HepG2 (cell line): ENCODE measurements around the gene NISCH. TPM values are rescaled to one million over a fixed set of nuclear protein-coding genes. Genes with fewer than 3 reads are reported as not detected.

Experiments used
- BORCS8-MEF2B ChIP-seq: sonication (generic); formaldehyde crosslinking; IDR thresholded peaks from 2 replicates; pipeline ENCODE4 v1.8.0; 2022; ENCODE audit warnings: mild to moderate bottlenecking, missing genetic modification reagents
- FLYWCH1 ChIP-seq: sonication (generic); formaldehyde crosslinking; IDR thresholded peaks from 2 replicates; pipeline ENCODE4 v1.8.1; 2023; ENCODE audit warnings: mild to moderate bottlenecking, missing genetic modification reagents
- HDAC1 ChIP-seq: sonication (generic); formaldehyde crosslinking; IDR thresholded peaks from 2 replicates; pipeline ENCODE4 v1.5.1; 2020; ENCODE audit warnings: mild to moderate bottlenecking, missing genetic modification reagents
- HMGA1 ChIP-seq: sonication (generic); formaldehyde crosslinking; conservative IDR thresholded peaks from 2 replicates; pipeline ENCODE4 v1.4.0; 2020; ENCODE audit warnings: missing genetic modification reagents
- HOXA9 ChIP-seq: sonication (generic); formaldehyde crosslinking; IDR thresholded peaks from 2 replicates; pipeline ENCODE4 v1.8.1; 2022; ENCODE audit warnings: missing genetic modification reagents, mild to moderate bottlenecking, moderate library complexity, borderline replicate concordance
- IRF1 ChIP-seq: sonication (generic); formaldehyde crosslinking; IDR thresholded peaks from 2 replicates; pipeline ENCODE4 v1.4.0; 2020; ENCODE audit warnings: low read depth, mild to moderate bottlenecking, missing genetic modification reagents
- ISX ChIP-seq: sonication (generic); formaldehyde crosslinking; conservative IDR thresholded peaks from 2 replicates; pipeline ENCODE4 v1.5.0; 2020; ENCODE audit warnings: missing genetic modification reagents
- KDM1A ChIP-seq: IDR thresholded peaks from 2 replicates; pipeline ENCODE4 v1.6.1; 2016; ENCODE audit warnings: missing compliant biosample characterization
- MTF2 ChIP-seq: sonication (generic); formaldehyde crosslinking; IDR thresholded peaks from 2 replicates; pipeline ENCODE4 v1.5.0; 2020; ENCODE audit warnings: missing genetic modification reagents, borderline replicate concordance
- U2AF2 ChIP-seq: fragments of 200-400 bp; formaldehyde crosslinking; IDR thresholded peaks from 2 replicates; pipeline ENCODE4 v1.6.1; 2017; ENCODE audit warnings: low read depth, mild to moderate bottlenecking, low read length
- WIZ ChIP-seq: sonication (generic); formaldehyde crosslinking; IDR thresholded peaks from 2 replicates; pipeline ENCODE4 v1.5.1; 2020; ENCODE audit warnings: mild to moderate bottlenecking, missing genetic modification reagents
- ZBTB39 ChIP-seq: sonication (generic); formaldehyde crosslinking; IDR thresholded peaks from 2 replicates; pipeline ENCODE4 v1.5.0; 2020; ENCODE audit warnings: missing genetic modification reagents
- ZFP36L2 ChIP-seq: sonication (generic); formaldehyde crosslinking; IDR thresholded peaks from 2 replicates; pipeline ENCODE4 v1.4.0; 2020; ENCODE audit warnings: missing genetic modification reagents
- ZFP37 ChIP-seq: sonication (generic); formaldehyde crosslinking; IDR thresholded peaks from 2 replicates; pipeline ENCODE4 v1.4.0; 2020; ENCODE audit warnings: missing genetic modification reagents, borderline replicate concordance
- ZGPAT ChIP-seq: IDR thresholded peaks from 2 replicates; pipeline ENCODE4 v1.6.1; 2016; ENCODE audit warnings: mild to moderate bottlenecking
- ZNF451 ChIP-seq: sonication (generic); formaldehyde crosslinking; IDR thresholded peaks from 2 replicates; pipeline ENCODE4 v1.5.0; 2020; ENCODE audit warnings: mild to moderate bottlenecking, missing genetic modification reagents
- ZNF563 ChIP-seq: sonication (generic); formaldehyde crosslinking; IDR thresholded peaks from 2 replicates; pipeline ENCODE4 v1.8.0; 2022; ENCODE audit warnings: mild to moderate bottlenecking, moderate library complexity, missing genetic modification reagents
- ZNF614 ChIP-seq: IDR thresholded peaks from 2 replicates; pipeline ENCODE4 v1.6.1; 2018; ENCODE audit warnings: missing biosample characterization, missing genetic modification reagents, inconsistent platforms, borderline replicate concordance
- ZNF710 ChIP-seq: sonication (generic); formaldehyde crosslinking; IDR thresholded peaks from 2 replicates; pipeline ENCODE4 v1.5.0; 2020; ENCODE audit warnings: mild to moderate bottlenecking, missing genetic modification reagents, borderline replicate concordance
- ZNF772 ChIP-seq: sonication (generic); formaldehyde crosslinking; IDR thresholded peaks from 2 replicates; pipeline ENCODE4 v1.5.0; 2020; ENCODE audit warnings: mild to moderate bottlenecking, missing genetic modification reagents
- ZNF841 ChIP-seq: sonication (generic); formaldehyde crosslinking; IDR thresholded peaks from 2 replicates; pipeline ENCODE4 v1.8.1; 2023; ENCODE audit warnings: missing genetic modification reagents, borderline replicate concordance
- ZSCAN25 ChIP-seq: sonication (generic); formaldehyde crosslinking; IDR thresholded peaks from 2 replicates; pipeline ENCODE4 v1.8.0; 2022; ENCODE audit warnings: mild to moderate bottlenecking, missing genetic modification reagents
- polyA plus RNA-seq, 8 experiments: library from polyadenylated mRNA; depleted of rRNA in 3 of 8; stranded (reverse) in 7 of 8; unstranded in 1 of 8; fragments of >200 nt; fragmentation: Illumina TruSeq in 4 of 8; extraction: Trizol in 4 of 8; gene quantifications; 2 replicates each; pipeline versions ENCODE4 v1.2.1 to v1.2.3, GENCODE V29; 2011 to 2016; ENCODE audit warnings: low read depth in 4 of 8, missing spikeins in 1 of 8, mixed read lengths in 1 of 8; ENCODE audit not compliant: insufficient read depth in 1 of 8
- total RNA-seq, 5 experiments: library from RNA; depleted of rRNA; stranded (reverse); fragments of >200 nt; fragmentation: Illumina TruSeq; extraction: Trizol; gene quantifications; 2 replicates each; pipeline ENCODE4 v1.2.3, GENCODE V29; 2016; ENCODE audit warnings: low read depth in 1 of 5

The NISCH gene
- total and polyA plus RNA-seq, 2 of the 13 experiments (the other 11 are each of a cell fraction or from before 2014, with no cell fraction given), result 27.0 to 47.6 TPM

GRCh38 chr3:52536369-52537164, 81.2 kb downstream of the NISCH start, which contains the start of gene UQCC5 (continued):
- no peak; the same call in 1 of the 2 replicates for TF ChIP-seq WIZ (CRISPR knock-in tag)
- no peak for TF ChIP-seq HMGA1 (CRISPR knock-in tag)
- TF ChIP-seq MTF2 (CRISPR knock-in tag), result no peak
- TF ChIP-seq ZNF710 (CRISPR knock-in tag), result no peak; the same call in 1 of the 2 replicates
- peak; percentile 77; the same call in 1 of the 2 replicates for TF ChIP-seq ZNF451 (CRISPR knock-in tag)
- TF ChIP-seq ZFP36L2 (CRISPR knock-in tag), result 0 out of 2 replicates have a peak, but pooled peaks have one; percentile 49
- TF ChIP-seq BORCS8-MEF2B (CRISPR knock-in tag), result peak; percentile 53; the same call in 1 of the 2 replicates
- TF ChIP-seq ZFP37 (CRISPR knock-in tag), result peak; percentile 56; the same call in 1 of the 2 replicates
- TF ChIP-seq ZBTB39 (CRISPR knock-in tag), result no peak
- TF ChIP-seq HDAC1, result peak; percentile 91
- no peak; the same call in 1 of the 2 replicates for TF ChIP-seq KDM1A
- TF ChIP-seq IRF1 (CRISPR knock-in tag), result no peak
- TF ChIP-seq ZNF772 (CRISPR knock-in tag), result peak; percentile 94
- TF ChIP-seq ZSCAN25 (CRISPR knock-in tag), result peak; percentile 98
- peak; percentile 96 for TF ChIP-seq ZNF563 (CRISPR knock-in tag)
- TF ChIP-seq FLYWCH1, result no peak
- 0 out of 2 replicates have a peak, but pooled peaks have one; percentile 25 for TF ChIP-seq ISX
- TF ChIP-seq HOXA9, result 0 out of 2 replicates have a peak, but pooled peaks have one; percentile 19
- no peak for TF ChIP-seq ZNF841 (CRISPR knock-in tag)
- 0 out of 2 replicates have a peak, but pooled peaks have one; percentile 37 for TF ChIP-seq U2AF2
- TF ChIP-seq ZGPAT (CRISPR knock-in tag), result peak; percentile 95
- TF ChIP-seq ZNF614 (CRISPR knock-in tag), result peak; percentile 71; the same call in 1 of the 2 replicates
